NB4 (cell line): Measurements from ENCODE around the gene FAM209A.

ENCODE experiments used
- MYC ChIP-seq: IDR thresholded peaks from 2 replicates; pipeline ENCODE4 v1.6.1; 2011; ENCODE audit warnings: low read depth, low read length
- POLR2A ChIP-seq: IDR thresholded peaks from 2 replicates; pipeline ENCODE4 v1.6.1; 2011; ENCODE audit warnings: mild to moderate bottlenecking; ENCODE audit not compliant: insufficient read length; ENCODE audit errors: extremely low read depth
- TF ChIP-seq, protein P1 (sequence below): IDR thresholded peaks from one replicate; pipeline ENCODE4 v1.5.1; 2012; ENCODE audit warnings: low read depth, low read length
- TF ChIP-seq, protein P2 (sequence below): IDR thresholded peaks from 2 replicates; pipeline ENCODE4 v1.6.1; 2011; ENCODE audit warnings: low read depth, low read length

DNA sequence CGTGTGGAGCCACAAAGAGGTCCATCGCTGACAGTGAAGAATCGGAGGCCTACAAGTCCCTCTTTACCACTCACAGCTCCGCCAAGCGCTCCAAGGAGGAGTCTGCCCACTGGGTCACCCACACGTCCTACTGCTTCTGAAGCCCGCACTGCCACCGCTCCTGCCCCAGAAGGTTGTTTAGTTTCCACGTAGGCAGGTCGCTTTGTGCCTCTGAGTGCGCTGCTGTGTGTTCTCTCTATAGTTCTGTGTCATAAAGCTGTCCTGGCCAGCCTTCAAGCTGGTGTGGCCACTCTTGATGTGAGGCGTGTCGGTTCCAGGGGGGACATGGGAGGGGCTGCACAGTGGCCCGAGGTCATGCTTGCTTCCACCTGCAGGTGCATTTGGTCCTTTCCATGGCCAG lies 6.4 kb upstream of the FAM209A start:
- TF ChIP-seq, protein P1, sequence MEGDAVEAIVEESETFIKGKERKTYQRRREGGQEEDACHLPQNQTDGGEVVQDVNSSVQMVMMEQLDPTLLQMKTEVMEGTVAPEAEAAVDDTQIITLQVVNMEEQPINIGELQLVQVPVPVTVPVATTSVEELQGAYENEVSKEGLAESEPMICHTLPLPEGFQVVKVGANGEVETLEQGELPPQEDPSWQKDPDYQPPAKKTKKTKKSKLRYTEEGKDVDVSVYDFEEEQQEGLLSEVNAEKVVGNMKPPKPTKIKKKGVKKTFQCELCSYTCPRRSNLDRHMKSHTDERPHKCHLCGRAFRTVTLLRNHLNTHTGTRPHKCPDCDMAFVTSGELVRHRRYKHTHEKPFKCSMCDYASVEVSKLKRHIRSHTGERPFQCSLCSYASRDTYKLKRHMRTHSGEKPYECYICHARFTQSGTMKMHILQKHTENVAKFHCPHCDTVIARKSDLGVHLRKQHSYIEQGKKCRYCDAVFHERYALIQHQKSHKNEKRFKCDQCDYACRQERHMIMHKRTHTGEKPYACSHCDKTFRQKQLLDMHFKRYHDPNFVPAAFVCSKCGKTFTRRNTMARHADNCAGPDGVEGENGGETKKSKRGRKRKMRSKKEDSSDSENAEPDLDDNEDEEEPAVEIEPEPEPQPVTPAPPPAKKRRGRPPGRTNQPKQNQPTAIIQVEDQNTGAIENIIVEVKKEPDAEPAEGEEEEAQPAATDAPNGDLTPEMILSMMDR, result no peak
- TF ChIP-seq, protein P2, sequence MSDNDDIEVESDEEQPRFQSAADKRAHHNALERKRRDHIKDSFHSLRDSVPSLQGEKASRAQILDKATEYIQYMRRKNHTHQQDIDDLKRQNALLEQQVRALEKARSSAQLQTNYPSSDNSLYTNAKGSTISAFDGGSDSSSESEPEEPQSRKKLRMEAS, result no peak
- TF ChIP-seq POLR2A, result no peak
- no peak for TF ChIP-seq MYC
